Neural progenitor cell (in vitro differentiated cells): ENCODE results near the gene TNFAIP6. TPM values are rescaled to one million over a fixed set of nuclear protein-coding genes. Genes with fewer than 3 reads are reported as not detected.

Experiments used
- DNase-seq: peaks from one replicate; pipeline ENCODE4 v3.0.0-alpha.2; 2016; ENCODE audit warnings: low spot score
- H2AFZ ChIP-seq: fragments of 200-600 bp; sonication (generic); replicated peaks from 2 replicates; pipeline ENCODE4 v1.6.1; 2016; ENCODE audit warnings: antibody characterized with exemption
- H3F3A ChIP-seq: fragments of 200-600 bp; sonication (generic); 2 replicates; pipeline ENCODE4 v1.6.1; 2016; ENCODE audit warnings: antibody characterized with exemption, low read depth
- H3K27ac ChIP-seq: fragments of 200-600 bp; sonication (generic); 2 replicates; pipeline ENCODE4 v1.5.1; 2016; ENCODE audit warnings: mild to moderate bottlenecking
- H3K27me3 ChIP-seq: fragments of 200-600 bp; sonication (generic); 2 replicates; pipeline ENCODE4 v1.6.1; 2016; ENCODE audit warnings: mild to moderate bottlenecking, moderate library complexity
- H3K36me3 ChIP-seq: fragments of 200-600 bp; sonication (generic); 2 replicates; pipeline ENCODE4 v1.5.1; 2016
- H3K4me1 ChIP-seq: fragments of 200-600 bp; sonication (generic); 2 replicates; pipeline ENCODE4 v1.6.1; 2016; ENCODE audit warnings: mixed run types
- H3K4me2 ChIP-seq: fragments of 200-600 bp; sonication (generic); 2 replicates; pipeline ENCODE4 v1.6.1; 2016
- H3K4me3 ChIP-seq: fragments of 200-600 bp; sonication (generic); 2 replicates; pipeline ENCODE4 v1.5.1; 2016
- H3K79me2 ChIP-seq: fragments of 200-600 bp; sonication (generic); 2 replicates; pipeline ENCODE4 v1.6.1; 2016; ENCODE audit warnings: low read depth
- H3K9ac ChIP-seq: fragments of 200-600 bp; sonication (generic); 2 replicates; pipeline ENCODE4 v1.6.1; 2016
- H3K9me3 ChIP-seq: fragments of 200-600 bp; sonication (generic); 2 replicates; pipeline ENCODE4 v1.5.1; 2016; ENCODE audit warnings: low read depth
- H4K20me1 ChIP-seq: fragments of 200-600 bp; sonication (generic); 2 replicates; pipeline ENCODE4 v1.6.1; 2016; ENCODE audit warnings: low read depth
- H3K27ac Mint-ChIP-seq: 3 replicates; pipeline ENCODE4 v1.8.0; 2021; ENCODE audit warnings: mixed read lengths
- H3K27me3 Mint-ChIP-seq: 2 replicates; pipeline ENCODE4 v1.8.0; 2022; ENCODE audit warnings: low read depth, mild to moderate bottlenecking, inconsistent platforms, moderate library complexity, mixed read lengths; ENCODE audit not compliant: insufficient read depth
- H3K36me3 Mint-ChIP-seq: 3 replicates; pipeline ENCODE4 v1.8.0; 2021; ENCODE audit warnings: mixed read lengths
- H3K4me1 Mint-ChIP-seq: 3 replicates; pipeline ENCODE4 v1.8.0; 2021; ENCODE audit warnings: mixed read lengths
- H3K4me3 Mint-ChIP-seq: 3 replicates; pipeline ENCODE4 v1.8.0; 2021; ENCODE audit warnings: mild to moderate bottlenecking, moderate library complexity, mixed read lengths
- H3K9me3 Mint-ChIP-seq: 3 replicates; pipeline ENCODE4 v1.8.0; 2020; ENCODE audit warnings: mixed read lengths
- CTCF ChIP-seq: fragments of 200-600 bp; sonication (generic); IDR thresholded peaks from 2 replicates; pipeline ENCODE4 v1.5.1; 2017; ENCODE audit warnings: antibody characterized with exemption, mild to moderate bottlenecking
- EZH2 ChIP-seq: fragments of 200-600 bp; sonication (generic); IDR thresholded peaks from 2 replicates; pipeline ENCODE4 v1.6.1; 2017; ENCODE audit warnings: antibody characterized with exemption, mild to moderate bottlenecking, moderate library complexity
- EZH2phosphoT487 ChIP-seq: fragments of 200-600 bp; sonication (generic); IDR thresholded peaks from 2 replicates; pipeline ENCODE4 v1.6.1; 2017; ENCODE audit warnings: antibody characterized with exemption
- total RNA-seq: library from RNA; depleted of rRNA; stranded (reverse); fragments of >200 nt; gene quantifications from 2 replicates; pipeline ENCODE4 v1.2.3, GENCODE V29; 2015; ENCODE audit warnings: low replicate concordance

The TNFAIP6 gene
- total RNA-seq, 1 donor from 2014 or later = 0.22 TPM

- peaks cover 9% of the 10 kb centered on the region for H3K4me1 Mint-ChIP-seq
- no peak for DNase-seq
- H3K27ac Mint-ChIP-seq = no peak overlapping the region
- Histone ChIP-seq H3K4me2 (no peak overlapping the region), H3K4me1 (no peaks in the 10 kb centered on the region), H3K27ac (no peak overlapping the region), H3K27me3 (no peaks in the 10 kb centered on the region), H3K4me3 (no peak overlapping the region), H3K9ac (no peak overlapping the region), H3K36me3 (no peaks in the 10 kb centered on the region), H3F3A (no peaks in the 10 kb centered on the region), H4K20me1 (no peaks in the 10 kb centered on the region), H3K79me2 (no peaks in the 10 kb centered on the region), H3K9me3 (no peaks in the 10 kb centered on the region), H2AFZ (no peak overlapping the region)
- H3K36me3 Mint-ChIP-seq = no peaks in the 10 kb centered on the region
- no peak for TF ChIP-seq EZH2phosphoT487
- no peak for TF ChIP-seq CTCF
- no peak for TF ChIP-seq EZH2
- no peak overlapping the region for H3K4me3 Mint-ChIP-seq
- peaks cover 2% of the 10 kb centered on the region for H3K27me3 Mint-ChIP-seq
- no peaks in the 10 kb centered on the region for H3K9me3 Mint-ChIP-seq
These were observed 6.7 kb upstream of the TNFAIP6 start for GRCh38 chr2:151350579-151351195.

GRCh38 chr2:151353995-151354394 is 3.4 kb upstream of the TNFAIP6 start:
- no peaks in the 10 kb centered on the region for H3K4me1 Mint-ChIP-seq
- Histone ChIP-seq H3K36me3 (no peaks in the 10 kb centered on the region), H3F3A (no peaks in the 10 kb centered on the region), H3K79me2 (no peaks in the 10 kb centered on the region), H3K4me3 (no peak overlapping the region), H4K20me1 (no peaks in the 10 kb centered on the region), H3K27me3 (no peaks in the 10 kb centered on the region), H3K4me1 (peaks cover 5% of the 10 kb centered on the region), H3K9ac (no peak overlapping the region), H3K27ac (no peak overlapping the region), H2AFZ (no peak overlapping the region), H3K4me2 (no peak overlapping the region), H3K9me3 (no peaks in the 10 kb centered on the region)
- TF ChIP-seq EZH2phosphoT487 (no peak), CTCF (no peak), EZH2 (no peak)
- peaks cover 2% of the 10 kb centered on the region for H3K27me3 Mint-ChIP-seq
- no peaks in the 10 kb centered on the region for H3K9me3 Mint-ChIP-seq
- no peak overlapping the region for H3K4me3 Mint-ChIP-seq
- no peaks in the 10 kb centered on the region for H3K36me3 Mint-ChIP-seq
- no peak overlapping the region for H3K27ac Mint-ChIP-seq
- no peak for DNase-seq

GRCh38 chr2:151354807-151355206 is 2.6 kb upstream of the TNFAIP6 start:
- Histone ChIP-seq H3K27ac (no peak overlapping the region), H2AFZ (no peak overlapping the region), H3K36me3 (no peaks in the 10 kb centered on the region), H3K9ac (no peak overlapping the region), H3K4me1 (peaks cover 5% of the 10 kb centered on the region), H3K27me3 (no peaks in the 10 kb centered on the region), H3K4me2 (no peak overlapping the region), H4K20me1 (no peaks in the 10 kb centered on the region), H3K4me3 (no peak overlapping the region), H3F3A (no peaks in the 10 kb centered on the region), H3K9me3 (no peaks in the 10 kb centered on the region), H3K79me2 (no peaks in the 10 kb centered on the region)
- TF ChIP-seq CTCF = no peak
- TF ChIP-seq EZH2phosphoT487 = no peak
- no peak for TF ChIP-seq EZH2
- Mint-ChIP-seq H3K4me1 (no peaks in the 10 kb centered on the region), H3K4me3 (no peak overlapping the region), H3K27ac (no peak overlapping the region), H3K36me3 (no peaks in the 10 kb centered on the region), H3K27me3 (peaks cover 2% of the 10 kb centered on the region), H3K9me3 (no peaks in the 10 kb centered on the region)
- no peak for DNase-seq
